HG02840 (cell line): ENCODE data around the gene STK40.
A peak's percentile ranks its signal among the peaks of the same experiment; 100 is the strongest.

Experiments
- ATAC-seq: cut with Tn5 transposase; IDR thresholded peaks from one replicate; pipeline ENCODE4 v1.9.1; 2021; ENCODE audit warnings: mild to moderate bottlenecking, moderate library complexity, moderate number of reproducible peaks; ENCODE audit not compliant: unreplicated experiment, low FRiP score

STK40 gene

GRCh38 chr1:36385410-36386264 is at the start of gene STK40:
Gene STK40, minus strand, starts transcription at chr1:36385924. Its CDS starts 24,592 bp downstream, at chr1:36361332.
- peak; percentile 85 for ATAC-seq

GRCh38 chr1:36433102-36433501 is 47.4 kb upstream of the STK40 start:
- no peak for ATAC-seq

DNA sequence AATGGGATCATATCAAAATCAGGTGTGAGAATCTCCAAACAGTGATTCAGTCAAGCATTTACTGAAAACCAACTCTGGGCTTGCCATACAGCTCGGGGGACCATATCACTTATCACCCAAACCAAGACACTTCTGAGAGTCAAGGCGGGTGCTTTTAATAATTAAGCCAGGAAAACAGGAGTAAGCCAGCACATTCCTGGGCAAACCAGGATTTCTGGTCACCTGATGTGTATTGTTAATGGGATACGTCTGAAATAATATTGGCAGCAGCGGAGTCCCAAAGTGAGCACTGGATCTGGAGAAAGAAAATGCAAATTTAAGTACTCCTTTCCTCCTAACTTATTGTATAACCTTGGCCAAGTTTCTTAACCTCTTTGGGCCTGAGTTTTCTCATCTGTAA is 46.9 kb upstream of the STK40 start:
- ATAC-seq, result no peak

GRCh38 chr1:36425791-36426190 is 40.1 kb upstream of the STK40 start:
- no peak for ATAC-seq

DNA sequence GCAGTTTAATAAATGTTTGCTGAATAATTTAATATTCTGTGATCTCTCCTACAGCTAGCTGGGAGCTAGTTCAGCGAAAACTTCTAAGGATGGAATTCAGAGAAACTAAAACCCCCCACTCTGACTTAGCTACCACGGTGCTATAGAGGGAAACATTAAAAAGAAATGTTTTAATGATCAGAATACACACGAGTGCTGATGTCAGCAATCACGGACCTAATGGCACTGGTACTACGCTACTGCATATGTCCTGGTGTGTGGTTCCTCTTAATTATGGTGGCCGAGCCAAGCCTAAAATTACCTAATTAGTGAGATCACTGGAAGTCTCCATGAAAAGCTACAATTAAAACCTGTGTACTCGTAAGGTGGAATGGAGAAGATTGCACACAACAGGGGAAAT is 35.9 kb upstream of the STK40 start:
- ATAC-seq, result no peak

DNA sequence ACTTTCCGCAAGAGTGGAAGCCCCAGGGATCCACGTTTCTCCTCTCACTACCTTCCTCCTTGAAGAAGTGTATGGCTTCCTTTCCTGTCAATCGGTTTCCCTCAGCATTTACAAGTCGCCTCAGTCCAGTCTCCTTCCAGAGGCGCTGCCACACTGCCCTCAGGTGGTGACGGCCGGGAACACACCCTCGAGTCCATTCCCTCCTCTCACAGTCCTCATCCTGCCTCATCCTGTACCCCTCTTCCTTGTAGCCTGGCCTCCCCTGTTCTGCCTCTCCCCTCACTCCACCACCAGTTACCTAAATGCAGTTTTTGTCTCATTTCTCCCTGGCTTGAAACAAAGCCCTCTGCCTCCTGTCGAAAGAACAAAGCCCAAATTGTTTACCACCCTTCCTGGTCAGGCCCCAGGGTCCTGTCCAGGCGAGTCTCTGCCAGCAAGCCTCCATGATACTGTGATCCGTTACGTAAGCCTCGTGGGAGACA is 35.2 kb upstream of the STK40 start:
- no peak for ATAC-seq

DNA sequence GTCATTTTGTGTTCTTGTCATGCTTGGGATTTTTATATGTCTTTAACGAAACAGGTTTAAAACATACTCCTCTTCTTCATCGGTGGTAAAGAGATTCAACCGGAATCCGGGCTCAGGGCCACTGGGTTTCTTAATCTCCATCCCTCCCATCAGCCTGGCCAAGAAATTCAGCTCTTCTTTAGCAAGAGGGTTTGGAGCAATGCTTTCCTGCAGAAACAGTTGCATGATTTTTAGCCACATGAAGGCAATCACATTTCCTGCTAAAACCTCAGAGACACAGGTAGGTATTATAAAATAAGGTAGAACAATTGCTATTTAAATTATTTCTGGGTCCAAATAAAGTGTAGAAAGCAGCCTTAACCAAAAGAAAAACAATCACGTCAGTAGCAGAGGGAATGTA is 34.7 kb upstream of the STK40 start:
- no peak for ATAC-seq

DNA sequence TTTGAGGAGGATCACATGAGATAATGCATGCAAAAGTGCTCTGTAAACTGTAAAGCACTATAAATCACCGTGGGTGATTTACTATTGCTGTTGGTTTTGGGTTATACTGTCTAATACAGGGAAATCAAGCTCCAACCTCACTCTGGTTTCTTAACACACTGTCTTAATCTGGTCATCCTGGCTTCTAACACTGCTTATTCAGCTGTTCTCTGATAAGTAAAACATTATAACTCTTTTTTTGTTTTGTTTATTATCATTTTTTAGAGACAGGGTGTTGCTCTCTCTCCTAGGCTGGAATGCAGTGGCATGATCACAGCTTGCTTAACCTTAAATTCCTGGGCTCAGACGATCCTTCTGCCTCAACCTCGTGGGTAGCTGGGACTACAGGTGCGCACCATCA is 33.8 kb upstream of the STK40 start:
- no peak for ATAC-seq

DNA sequence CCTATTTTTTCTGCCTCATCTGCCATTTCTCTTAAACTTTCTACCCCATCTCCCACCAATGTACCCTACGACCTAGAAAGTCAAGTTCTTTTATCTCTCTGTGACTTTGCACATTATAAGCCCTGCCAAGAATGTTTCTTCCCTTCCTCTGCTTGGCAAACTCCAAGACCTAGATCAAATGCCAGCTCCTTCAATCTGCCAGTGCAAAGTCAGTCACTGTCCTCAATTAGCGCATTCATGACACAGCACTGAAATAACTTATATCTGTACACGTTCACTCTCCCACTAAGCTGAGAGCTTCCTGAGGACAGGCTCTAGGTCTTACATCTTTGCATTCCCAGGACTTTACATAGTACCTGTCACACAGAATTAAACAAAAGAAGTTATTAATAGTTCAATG is 33.4 kb upstream of the STK40 start:
- no peak for ATAC-seq

DNA sequence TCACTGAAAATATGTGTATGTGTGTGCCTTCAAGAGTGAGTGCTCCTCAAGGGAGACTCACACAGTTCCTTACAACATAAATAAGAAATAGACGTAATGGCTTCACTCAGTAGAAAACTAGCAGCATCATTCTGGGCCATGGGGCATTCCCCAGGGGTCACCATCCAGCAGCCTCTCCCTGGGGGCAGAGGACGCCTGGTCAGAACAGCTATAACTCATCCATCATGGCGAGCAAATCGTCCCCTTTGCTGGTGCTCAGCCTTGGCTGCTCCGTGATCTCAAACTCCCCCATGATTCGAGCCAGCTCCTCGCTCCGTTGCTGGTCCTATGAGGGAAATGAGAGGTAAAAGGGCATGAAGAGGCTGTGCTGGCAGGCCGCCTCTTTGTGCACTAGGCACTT is 32.2 kb upstream of the STK40 start:
- no peak for ATAC-seq

DNA sequence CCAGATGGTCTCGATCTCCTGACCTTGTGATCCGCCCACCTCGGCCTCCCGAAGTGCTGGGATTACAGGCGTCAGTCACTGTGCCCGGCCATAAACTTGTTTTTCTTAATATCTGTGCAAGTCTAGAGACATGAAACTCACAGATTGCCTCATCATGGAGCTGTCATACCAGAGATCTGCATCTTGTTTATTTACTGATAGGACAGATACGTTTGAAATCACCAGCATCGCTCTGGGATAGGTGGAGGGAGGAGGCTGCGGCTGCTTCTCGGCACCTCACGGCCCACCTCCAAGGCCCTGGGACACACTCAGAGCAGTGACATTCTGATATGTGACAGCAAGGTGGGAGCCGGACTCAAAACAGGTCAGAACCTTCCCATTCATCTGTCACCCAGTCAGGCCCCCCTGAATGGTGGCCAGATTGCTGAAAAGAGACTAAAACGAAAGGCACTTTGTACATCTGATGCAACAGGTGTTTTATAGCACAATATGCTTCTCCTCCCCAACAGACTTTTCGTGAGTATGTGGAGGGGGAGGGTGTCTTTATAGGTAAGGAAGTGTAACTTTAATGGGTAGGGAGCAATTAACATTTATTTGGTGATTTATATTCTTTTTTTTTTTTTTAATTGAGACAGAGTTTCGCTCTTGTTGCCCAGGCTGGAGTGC is 30.1 kb upstream of the STK40 start:
- ATAC-seq, result no peak

DNA sequence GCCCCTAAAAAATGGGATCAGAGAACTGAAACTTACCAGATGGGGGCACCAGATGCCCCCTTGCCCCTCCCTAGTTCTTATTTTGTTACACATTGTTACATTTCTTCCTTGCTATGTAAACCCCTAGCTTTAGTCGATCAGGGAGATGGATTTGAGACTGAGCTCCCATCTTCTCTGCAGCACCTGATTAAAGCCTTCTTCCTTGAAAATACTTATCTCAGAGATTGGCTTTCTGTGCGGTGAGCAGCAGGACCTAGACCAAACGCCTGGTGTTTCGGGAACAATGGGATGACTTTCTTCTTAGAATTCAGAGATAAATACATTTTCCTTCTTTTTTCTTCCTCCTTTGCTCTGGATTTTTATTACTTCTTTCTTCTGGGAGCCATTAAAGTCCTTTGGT is 28.7 kb upstream of the STK40 start:
- ATAC-seq, result no peak

DNA sequence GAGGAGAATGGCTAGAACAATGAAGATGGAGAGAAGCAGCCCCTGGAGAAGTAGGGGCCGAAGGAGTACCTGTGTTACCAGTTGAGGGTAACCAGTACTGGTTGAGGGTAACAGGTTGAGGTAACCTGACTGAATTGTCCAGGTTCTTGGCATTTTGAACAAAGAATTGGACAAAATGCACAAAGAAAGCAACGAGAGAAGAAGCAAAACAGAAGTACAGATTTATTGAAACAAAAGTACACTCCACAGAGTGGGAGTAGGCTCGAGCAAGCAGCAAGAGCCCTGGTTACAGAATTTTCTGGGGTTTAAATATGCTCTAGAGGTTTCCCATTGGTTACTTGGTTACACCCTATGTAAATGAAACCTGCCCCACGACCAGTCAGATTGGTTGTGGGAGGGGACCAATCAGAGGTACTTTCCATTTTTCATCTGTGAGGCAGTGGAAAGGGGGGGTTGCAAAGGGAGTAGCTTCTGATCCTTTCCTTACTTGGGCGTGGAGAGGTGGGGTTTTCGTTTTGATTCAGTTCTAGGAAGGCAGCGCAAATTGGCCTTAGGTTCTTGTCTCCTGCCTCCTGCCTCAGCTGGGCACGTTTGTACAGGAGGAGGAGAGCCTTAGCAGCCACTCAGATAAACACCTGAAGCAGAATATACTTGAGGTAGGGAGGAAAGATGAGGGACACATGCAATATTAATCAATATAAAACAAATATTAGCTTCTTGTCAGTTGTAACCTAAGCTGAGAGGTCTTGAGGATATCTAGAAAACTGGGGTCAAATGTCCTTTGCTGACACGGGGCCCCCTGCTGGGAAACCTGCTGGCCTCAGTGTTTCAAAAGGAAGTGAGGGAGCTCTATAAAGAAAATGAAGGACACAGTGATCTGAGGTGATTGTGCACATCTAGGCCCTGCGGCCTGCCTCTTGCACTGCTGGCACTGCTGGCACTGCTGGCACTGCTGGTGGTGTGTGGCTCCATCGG is 26.2 kb upstream of the STK40 start:
- ATAC-seq, result no peak

DNA sequence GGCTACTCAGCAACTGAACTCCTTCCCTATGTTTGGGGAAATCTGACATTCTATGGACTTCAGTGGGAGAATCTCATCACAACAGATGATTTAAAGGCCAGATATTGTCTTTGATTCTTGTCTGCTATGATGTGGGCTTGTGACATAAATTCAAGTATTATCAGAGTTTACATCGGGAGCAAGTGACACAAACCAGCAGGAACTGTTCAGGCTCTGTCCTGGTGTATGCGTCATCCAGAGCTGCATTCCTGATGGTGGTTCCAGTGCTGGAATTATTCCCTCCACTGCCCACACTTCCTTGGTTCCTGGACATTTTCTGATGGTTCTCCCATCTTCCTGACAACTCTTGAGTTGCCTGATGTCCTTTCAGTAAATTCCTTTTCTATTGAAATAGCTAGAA is 22.8 kb upstream of the STK40 start:
- ATAC-seq, result no peak

- ATAC-seq, result no peak
Observed at GRCh38 chr1:36406440-36406839, 20.7 kb upstream of the STK40 start.

- no peak for ATAC-seq
Observed at GRCh38 chr1:36402504-36402890, 16.8 kb upstream of the STK40 start.

DNA sequence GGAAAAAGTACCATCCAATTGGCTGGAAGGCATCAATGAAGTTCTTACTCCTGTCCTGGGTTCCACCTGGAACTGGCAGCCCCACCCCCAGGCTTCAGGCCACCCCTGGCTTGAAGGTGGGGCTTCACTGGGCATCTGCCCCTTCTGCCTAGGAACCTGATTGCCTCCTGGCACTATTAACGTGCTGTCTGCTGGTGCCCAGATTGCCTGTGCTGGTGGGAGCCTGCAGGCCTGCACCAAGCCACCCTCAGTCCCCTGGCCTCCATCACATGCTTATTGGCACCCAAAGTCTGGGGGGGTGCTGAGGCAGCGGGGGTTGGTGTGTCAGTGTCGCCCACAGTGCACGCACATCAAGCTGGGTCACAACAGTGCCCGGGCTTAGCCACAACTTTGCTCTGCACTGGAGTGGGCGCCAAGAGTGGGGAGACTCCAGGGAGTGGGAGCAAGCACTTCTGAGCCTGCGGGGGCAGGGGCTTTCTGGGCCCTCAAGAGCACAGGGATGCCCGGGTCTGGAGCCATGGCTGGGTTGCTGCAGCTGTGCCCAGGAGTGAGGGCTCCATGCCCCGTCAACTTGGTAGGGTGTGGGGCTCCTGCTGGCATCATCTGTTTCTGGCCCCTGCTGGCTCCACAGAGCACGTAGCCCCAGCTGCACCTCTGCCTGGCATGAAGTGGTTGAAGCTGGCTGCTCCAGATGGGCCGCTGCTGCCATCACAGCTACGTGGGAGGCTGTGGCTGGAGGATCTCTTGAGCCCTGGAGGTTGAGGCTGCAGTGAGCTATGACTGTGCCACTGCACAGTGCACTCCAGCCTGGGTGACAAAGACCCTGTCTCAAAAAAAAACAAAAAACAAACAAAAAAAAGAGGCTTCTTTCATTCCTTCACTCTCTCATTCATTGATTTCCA is 16.1 kb upstream of the STK40 start:
- no peak for ATAC-seq

GRCh38 chr1:36400825-36401601 is 15.3 kb upstream of the STK40 start:
- ATAC-seq, result no peak

DNA sequence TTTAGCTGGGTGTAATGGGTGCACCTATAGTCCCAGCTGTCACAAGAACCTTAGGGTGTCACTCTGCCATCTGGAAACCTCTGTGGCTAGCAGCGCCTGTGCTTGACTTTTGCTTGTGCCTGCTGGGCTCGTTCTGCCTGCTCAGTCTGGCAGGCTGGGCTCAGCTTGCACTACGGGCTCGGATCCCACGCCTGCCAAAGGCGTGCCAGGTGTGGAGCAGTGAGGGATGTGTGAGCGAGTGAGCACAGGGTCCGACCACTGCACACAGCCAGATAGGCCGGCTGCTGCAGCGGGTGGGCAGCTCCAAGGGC is 14.7 kb upstream of the STK40 start:
- ATAC-seq, result no peak
